Choroid plexus epithelial cell (primary cell): ENCODE results near the gene FGFR4.

Experiments
- DNase-seq: peaks from one replicate; pipeline ENCODE4 v3.0.0-alpha.2; 2010; ENCODE audit warnings: low read depth
- H3K4me3 ChIP-seq: 2 replicates; pipeline ENCODE4 v1.5.1; 2011; ENCODE audit warnings: low read depth, mild to moderate bottlenecking, control low read depth, low read length, moderate library complexity
- TF ChIP-seq, protein P1 (sequence below): conservative IDR thresholded peaks from 2 replicates; pipeline ENCODE4 v1.5.1; 2011; ENCODE audit warnings: low read depth, mild to moderate bottlenecking, control low read depth, inconsistent platforms, low read length, moderate library complexity

Gene FGFR4

DNA sequence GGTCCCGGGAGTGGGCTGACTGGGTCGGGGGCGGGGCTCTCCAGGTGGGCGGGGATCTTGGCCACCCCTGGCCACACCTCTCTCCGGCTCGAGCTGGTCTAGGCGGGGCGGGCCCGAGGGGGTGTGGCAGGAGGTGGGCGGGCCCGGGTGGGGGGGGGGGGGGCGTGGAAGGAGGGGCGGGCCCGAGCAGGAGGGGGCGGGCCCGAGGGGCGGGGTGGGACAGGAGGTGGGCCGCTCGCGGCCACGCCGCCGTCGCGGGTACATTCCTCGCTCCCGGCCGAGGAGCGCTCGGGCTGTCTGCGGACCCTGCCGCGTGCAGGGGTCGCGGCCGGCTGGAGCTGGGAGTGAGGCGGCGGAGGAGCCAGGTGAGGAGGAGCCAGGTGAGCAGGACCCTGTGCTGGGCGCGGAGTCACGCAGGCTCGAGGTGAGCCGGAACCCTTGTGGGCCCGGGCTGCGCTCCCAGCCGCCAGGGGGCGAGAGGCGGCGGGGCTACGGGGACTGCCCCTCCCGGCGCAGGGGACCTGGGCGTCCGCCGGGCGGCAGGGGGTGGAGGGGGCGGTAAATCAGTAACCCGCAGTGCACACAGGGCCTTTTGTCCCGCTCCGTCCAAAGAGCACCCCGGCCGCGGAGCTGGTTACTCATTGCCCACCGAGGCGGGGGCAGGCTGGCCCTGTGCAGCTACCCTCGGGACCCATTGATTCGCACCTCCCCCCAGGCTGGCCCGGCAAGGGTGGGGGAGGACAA, at the start of gene FGFR4:
Gene FGFR4 (plus strand): TSS at position 262 of the 744 bp plus-strand sequence. CDS start 2,688 bp downstream, outside the sequence.
- DNase-seq = peak; percentile 67
- H3K4me3 ChIP-seq = peak within 1 kb of the TSS; percentile 51
- TF ChIP-seq, protein P1, sequence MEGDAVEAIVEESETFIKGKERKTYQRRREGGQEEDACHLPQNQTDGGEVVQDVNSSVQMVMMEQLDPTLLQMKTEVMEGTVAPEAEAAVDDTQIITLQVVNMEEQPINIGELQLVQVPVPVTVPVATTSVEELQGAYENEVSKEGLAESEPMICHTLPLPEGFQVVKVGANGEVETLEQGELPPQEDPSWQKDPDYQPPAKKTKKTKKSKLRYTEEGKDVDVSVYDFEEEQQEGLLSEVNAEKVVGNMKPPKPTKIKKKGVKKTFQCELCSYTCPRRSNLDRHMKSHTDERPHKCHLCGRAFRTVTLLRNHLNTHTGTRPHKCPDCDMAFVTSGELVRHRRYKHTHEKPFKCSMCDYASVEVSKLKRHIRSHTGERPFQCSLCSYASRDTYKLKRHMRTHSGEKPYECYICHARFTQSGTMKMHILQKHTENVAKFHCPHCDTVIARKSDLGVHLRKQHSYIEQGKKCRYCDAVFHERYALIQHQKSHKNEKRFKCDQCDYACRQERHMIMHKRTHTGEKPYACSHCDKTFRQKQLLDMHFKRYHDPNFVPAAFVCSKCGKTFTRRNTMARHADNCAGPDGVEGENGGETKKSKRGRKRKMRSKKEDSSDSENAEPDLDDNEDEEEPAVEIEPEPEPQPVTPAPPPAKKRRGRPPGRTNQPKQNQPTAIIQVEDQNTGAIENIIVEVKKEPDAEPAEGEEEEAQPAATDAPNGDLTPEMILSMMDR = peak; percentile 42

- H3K4me3 ChIP-seq = no peak overlapping the region
- TF ChIP-seq, protein P1 = no peak
- no peak for DNase-seq
Observed at GRCh38 chr5:177036921-177037320, 49.8 kb upstream of the FGFR4 start.

DNA sequence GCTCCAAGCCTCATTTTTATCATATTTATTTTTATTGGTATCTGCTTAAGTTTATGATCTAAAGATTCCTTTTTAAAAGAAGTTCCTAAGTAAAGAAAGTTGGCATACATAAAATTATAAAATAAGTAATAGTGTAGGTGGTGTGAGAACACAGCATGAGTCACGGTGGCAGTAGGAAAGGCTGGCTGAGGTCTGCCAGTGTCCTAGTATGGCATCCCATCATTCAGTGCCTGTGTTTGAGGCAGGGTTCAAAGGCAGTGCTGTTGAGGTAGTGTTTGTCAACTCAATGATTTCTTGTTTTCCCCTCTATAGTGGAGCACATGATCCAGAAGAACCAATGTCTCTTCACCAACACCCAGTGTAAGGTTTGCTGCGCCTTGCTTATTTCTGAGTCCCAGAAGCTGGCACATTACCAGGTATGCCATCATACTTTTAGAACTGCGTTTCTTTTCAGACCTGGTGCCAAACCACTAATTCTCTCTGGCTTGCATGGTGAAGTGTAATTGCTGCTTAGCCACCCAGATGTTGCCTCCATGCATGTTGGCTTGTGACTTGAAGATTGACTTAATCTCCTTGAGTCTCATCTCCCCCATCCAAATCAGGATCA, 45.8 kb upstream of the FGFR4 start:
- peak; percentile 14 for DNase-seq
- H3K4me3 ChIP-seq = no peak overlapping the region
- TF ChIP-seq, protein P1 = no peak

DNA sequence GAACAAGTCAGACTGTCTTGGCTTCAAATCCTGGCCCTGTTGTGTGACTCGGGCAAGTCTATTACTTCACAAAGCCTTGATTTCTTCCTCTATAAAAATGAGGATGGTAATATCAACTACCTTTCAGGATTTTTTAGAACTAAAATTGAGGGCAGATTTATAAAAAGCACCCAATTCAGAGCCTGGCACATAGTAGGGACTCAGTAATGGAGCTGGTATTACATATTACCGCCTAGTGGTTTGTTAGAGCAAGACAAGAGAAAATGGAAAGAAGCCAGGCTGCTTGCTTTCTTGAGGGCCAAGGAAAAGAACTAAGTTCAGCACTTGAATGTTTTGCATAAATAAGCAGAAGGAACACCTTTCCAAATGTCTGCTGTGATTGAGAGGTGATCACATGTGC, 44.8 kb upstream of the FGFR4 start:
- H3K4me3 ChIP-seq = no peak overlapping the region
- no peak for DNase-seq
- TF ChIP-seq, protein P1 = no peak

DNA sequence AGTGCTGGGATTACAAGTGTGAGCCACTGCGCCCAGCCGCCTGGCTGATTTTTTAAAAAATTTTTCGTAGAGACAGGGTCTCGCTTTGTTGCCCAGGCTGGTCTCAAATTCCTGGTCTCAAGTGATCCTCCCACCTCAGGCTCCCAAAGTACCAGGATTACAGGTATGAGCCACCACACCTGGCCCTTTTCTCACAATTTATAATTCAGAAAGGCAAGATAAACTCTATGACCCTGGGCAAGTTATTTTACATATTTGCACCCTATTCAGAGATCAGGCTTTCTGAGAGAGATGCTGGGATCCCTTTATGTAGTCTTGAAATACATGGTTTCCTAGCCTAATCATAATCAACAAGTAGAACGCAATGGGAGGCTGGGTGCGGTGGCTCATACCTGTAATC, 43.6 kb upstream of the FGFR4 start:
- no peak overlapping the region for H3K4me3 ChIP-seq
- DNase-seq = no peak
- TF ChIP-seq, protein P1 = no peak

- H3K4me3 ChIP-seq = no peak overlapping the region
- TF ChIP-seq, protein P1 = no peak
- DNase-seq = no peak
Observed at GRCh38 chr5:177043958-177044357, 42.8 kb upstream of the FGFR4 start.
